AG04450 (cell line): ENCODE results near the gene GPR65. TPM values are rescaled to one million over a fixed set of nuclear protein-coding genes. Genes with fewer than 3 reads are reported as not detected.

Experiments used
- CTCF ChIA-PET: fragments of 300-600, 350-600 bp; formaldehyde crosslinking; extraction: SDS; loops from one replicate; lab custom pipeline; 2022; ENCODE audit warnings: antibody characterized with exemption, inconsistent platforms; lab: Charles Lee
- POLR2A ChIA-PET: fragments of 350-600 bp; formaldehyde crosslinking; extraction: SDS; loops from one replicate; lab custom pipeline; 2021; ENCODE audit warnings: antibody characterized with exemption, inconsistent platforms; lab: Yijun Ruan, JAX
- DNase-seq: peaks from one replicate; pipeline ENCODE4 v3.0.0-alpha.2; 2011; ENCODE audit warnings: low read depth, low spot score
- H3K27ac ChIP-seq: one replicate; pipeline ENCODE4 v1.5.1; 2012; ENCODE audit warnings: low read depth, low read length, control low read depth
- H3K27me3 ChIP-seq: one replicate; pipeline ENCODE4 v1.6.0; 2012; ENCODE audit warnings: low read length; ENCODE audit not compliant: control insufficient read depth, insufficient read depth
- H3K4me3 ChIP-seq: 2 replicates; pipeline ENCODE4 v1.5.1; 2011; ENCODE audit warnings: mild to moderate bottlenecking, low read depth, low read length, control low read depth
- H3K9me3 ChIP-seq: 2 replicates; pipeline ENCODE4 v1.5.1; 2012; ENCODE audit warnings: low read length; ENCODE audit not compliant: control insufficient read depth, insufficient read depth
- polyA plus RNA-seq: library from polyadenylated mRNA; depleted of rRNA; stranded (reverse); fragments of >200 nt; gene quantifications from 2 replicates; pipeline ENCODE4 v1.2.3, GENCODE V29; 2011
- TF ChIP-seq, protein P1 (sequence below): IDR thresholded peaks from 2 replicates; pipeline ENCODE4 v1.5.1; 2011; ENCODE audit warnings: low read depth, low read length, control low read depth, inconsistent platforms

Gene GPR65
- polyA plus RNA-seq, 1 experiment = 0.04 TPM

GRCh38 chr14:88008039-88008742 is 3.3 kb downstream of the GPR65 start:
- ChIA-PET POLR2A (no interaction called here), CTCF (interaction anchor here (1.3 kb wide), 1 partner anchor 9 kb away, joined by 3 read pairs; no protein-coding TSS in a partner anchor)
- no peaks in the 10 kb centered on the region for H3K27me3 ChIP-seq
- TF ChIP-seq, protein P1, sequence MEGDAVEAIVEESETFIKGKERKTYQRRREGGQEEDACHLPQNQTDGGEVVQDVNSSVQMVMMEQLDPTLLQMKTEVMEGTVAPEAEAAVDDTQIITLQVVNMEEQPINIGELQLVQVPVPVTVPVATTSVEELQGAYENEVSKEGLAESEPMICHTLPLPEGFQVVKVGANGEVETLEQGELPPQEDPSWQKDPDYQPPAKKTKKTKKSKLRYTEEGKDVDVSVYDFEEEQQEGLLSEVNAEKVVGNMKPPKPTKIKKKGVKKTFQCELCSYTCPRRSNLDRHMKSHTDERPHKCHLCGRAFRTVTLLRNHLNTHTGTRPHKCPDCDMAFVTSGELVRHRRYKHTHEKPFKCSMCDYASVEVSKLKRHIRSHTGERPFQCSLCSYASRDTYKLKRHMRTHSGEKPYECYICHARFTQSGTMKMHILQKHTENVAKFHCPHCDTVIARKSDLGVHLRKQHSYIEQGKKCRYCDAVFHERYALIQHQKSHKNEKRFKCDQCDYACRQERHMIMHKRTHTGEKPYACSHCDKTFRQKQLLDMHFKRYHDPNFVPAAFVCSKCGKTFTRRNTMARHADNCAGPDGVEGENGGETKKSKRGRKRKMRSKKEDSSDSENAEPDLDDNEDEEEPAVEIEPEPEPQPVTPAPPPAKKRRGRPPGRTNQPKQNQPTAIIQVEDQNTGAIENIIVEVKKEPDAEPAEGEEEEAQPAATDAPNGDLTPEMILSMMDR = no peak
- H3K27ac ChIP-seq = no peak overlapping the region
- no peak for DNase-seq
- H3K4me3 ChIP-seq = no peak overlapping the region
- no peaks in the 10 kb centered on the region for H3K9me3 ChIP-seq

DNA sequence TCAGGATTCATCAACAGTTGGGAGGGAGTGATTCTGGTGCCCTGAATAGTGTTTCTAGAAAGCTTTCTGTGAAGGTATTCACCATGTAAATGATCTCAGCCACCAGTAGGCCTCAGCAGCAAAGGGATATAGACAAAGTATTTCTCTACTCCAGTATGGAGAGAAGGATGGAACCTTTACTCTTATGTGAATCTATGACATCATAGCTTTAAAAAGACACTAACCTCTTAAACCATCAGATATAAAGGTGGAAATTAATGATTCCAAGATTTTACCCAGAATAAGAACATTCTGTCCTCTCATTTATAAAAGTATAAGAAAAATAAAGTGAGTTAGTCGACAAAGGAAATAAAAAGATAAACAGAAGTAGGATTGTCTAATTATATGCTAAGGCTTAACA is 4.6 kb downstream of the GPR65 start:
- CTCF ChIA-PET = interaction anchor here (0.7 to 1.3 kb wide), 3 partner anchors 8 to 180 kb away, joined by 3 read pairs; no protein-coding TSS in a partner anchor
- DNase-seq = no peak
- POLR2A ChIA-PET = no interaction called here

GRCh38 chr14:88010331-88010730 is 5.4 kb downstream of the GPR65 start:
- TF ChIP-seq, protein P1 = no peak
- CTCF ChIA-PET = no interaction called here
- Histone ChIP-seq H3K4me3 (no peak overlapping the region), H3K27ac (no peak overlapping the region), H3K9me3 (no peaks in the 10 kb centered on the region), H3K27me3 (no peaks in the 10 kb centered on the region)
- DNase-seq = no peak
- POLR2A ChIA-PET = no interaction called here

More for the DNA sequence above, 4.6 kb downstream of the GPR65 start:
- Histone ChIP-seq H3K27ac (no peak overlapping the region), H3K27me3 (no peaks in the 10 kb centered on the region), H3K9me3 (no peaks in the 10 kb centered on the region), H3K4me3 (no peak overlapping the region)
- TF ChIP-seq, protein P1 = no peak

- TF ChIP-seq, protein P1 = no peak
- ChIA-PET CTCF (interaction anchor here (0.9 to 1.2 kb wide), 3 partner anchors 68 to 368 kb away, joined by 3 to 4 read pairs (median 3); no protein-coding TSS in a partner anchor), POLR2A (no interaction called here)
Measured at GRCh38 chr14:88012495-88012894, 7.6 kb downstream of the GPR65 start.

DNA sequence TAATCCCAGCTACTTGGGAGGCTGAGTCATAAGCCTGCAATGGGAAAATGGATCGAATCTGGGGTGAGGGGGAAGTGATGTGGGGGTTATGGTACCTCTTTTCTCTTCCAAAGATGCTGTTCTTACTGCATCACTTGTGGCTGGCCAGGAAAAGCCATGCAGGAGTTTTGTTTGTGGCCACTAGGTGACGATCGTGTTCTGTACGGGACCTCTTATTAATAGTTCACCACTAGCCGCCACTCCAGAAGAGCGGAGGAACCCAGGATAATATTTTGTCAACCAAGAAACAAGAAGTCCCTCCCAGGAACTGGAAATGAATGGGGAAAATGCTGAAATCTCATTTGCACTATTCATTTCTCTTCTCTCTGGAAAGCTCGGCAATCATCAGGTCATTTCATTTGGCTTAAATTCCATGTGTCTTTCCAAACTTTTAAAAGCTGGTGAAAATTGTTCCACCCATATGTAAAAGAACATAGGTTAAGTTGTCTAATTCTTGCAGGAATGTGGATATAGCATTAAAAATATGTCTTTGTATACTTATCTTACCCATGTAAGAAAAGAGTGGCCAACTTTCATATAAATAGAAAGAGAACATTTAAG is 8.9 kb downstream of the GPR65 start:
- Histone ChIP-seq H3K9me3 (no peaks in the 10 kb centered on the region), H3K27me3 (no peaks in the 10 kb centered on the region), H3K27ac (no peak overlapping the region), H3K4me3 (no peak overlapping the region)
- TF ChIP-seq, protein P1 = peak; percentile 91
- ChIA-PET CTCF (interaction anchor here (0.6 to 2.6 kb wide), 31 partner anchors 8 to 1280 kb away, joined by 3 to 20 read pairs (median 3); no protein-coding TSS in a partner anchor), POLR2A (interaction anchor here (0.9 kb wide), 1 partner anchor 21 kb away, joined by 3 read pairs; the partner anchor contains the start of gene GALC)
- DNase-seq = peak; percentile 8

More at GRCh38 chr14:88012495-88012894, 7.6 kb downstream of the GPR65 start:
- Histone ChIP-seq H3K27ac (no peak overlapping the region), H3K4me3 (no peak overlapping the region), H3K9me3 (no peaks in the 10 kb centered on the region), H3K27me3 (no peaks in the 10 kb centered on the region)
- DNase-seq = no peak
